BJ (cell line): ENCODE results near the gene TSHZ2. TPM values are rescaled to one million over a fixed set of nuclear protein-coding genes. Genes with fewer than 3 reads are reported as not detected.
"Not testable (repeated sequence)": the region's sequence is repeated elsewhere in the genome, so short reads cannot be mapped to it uniquely, and the experiment has no call there.

Experiments
- CTCF ChIA-PET: fragments of 350-600 bp; formaldehyde crosslinking; extraction: SDS; loops from one replicate; lab custom pipeline; 2021; ENCODE audit warnings: antibody characterized with exemption, inconsistent platforms; lab: Yijun Ruan, JAX
- POLR2A ChIA-PET: fragments of 300-600 bp; sonication (Branson Sonifier 250); formaldehyde crosslinking; extraction: SDS; loops from one replicate; lab custom pipeline; 2021; ENCODE audit warnings: antibody characterized with exemption; lab: Charles Lee
- DNase-seq: peaks from one replicate; pipeline ENCODE4 v3.0.0-alpha.2; 2011; ENCODE audit warnings: low read depth
- H3K27me3 ChIP-seq: 2 replicates; pipeline ENCODE4 v1.6.0; 2011; ENCODE audit warnings: low read length; ENCODE audit not compliant: control insufficient read depth, insufficient read depth
- H3K36me3 ChIP-seq: 2 replicates; pipeline ENCODE4 v1.5.1; 2011; ENCODE audit warnings: low read length; ENCODE audit not compliant: control insufficient read depth, insufficient read depth
- H3K4me3 ChIP-seq: 2 replicates; pipeline ENCODE4 v1.5.1; 2011; ENCODE audit warnings: low read depth, mild to moderate bottlenecking, control low read depth, low read length
- polyA plus RNA-seq: library from polyadenylated mRNA; depleted of rRNA; stranded (reverse); fragments of >200 nt; gene quantifications from 2 replicates; pipeline ENCODE4 v1.2.3, GENCODE V29; 2011
- TF ChIP-seq, protein P1 (sequence below): IDR thresholded peaks from 2 replicates; pipeline ENCODE4 v1.5.1; 2011; ENCODE audit warnings: low read depth, mild to moderate bottlenecking, control low read depth, inconsistent platforms, low read length, moderate library complexity; ENCODE audit not compliant: insufficient read depth

Gene TSHZ2
- polyA plus RNA-seq, 1 experiment, result not detected

DNA sequence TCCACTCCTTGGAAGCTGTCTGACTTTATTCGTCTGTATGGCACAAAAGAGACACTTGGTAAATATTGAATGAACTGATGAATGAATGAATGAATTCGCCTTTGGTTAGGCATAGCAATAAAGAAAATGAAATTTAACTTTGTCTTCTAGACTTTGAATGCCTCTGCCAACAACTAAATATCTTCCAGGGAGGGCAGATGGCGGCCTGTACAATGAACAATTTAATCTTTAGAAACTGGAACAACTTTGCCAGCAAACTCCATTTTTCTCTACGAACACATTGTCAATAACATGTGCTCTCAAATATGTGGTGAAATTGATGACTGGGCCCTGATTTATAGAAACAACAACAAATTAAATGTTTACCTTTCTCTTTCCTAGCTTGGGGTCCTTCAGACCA, 480.9 kb downstream of the TSHZ2 start:
- TF ChIP-seq, protein P1, sequence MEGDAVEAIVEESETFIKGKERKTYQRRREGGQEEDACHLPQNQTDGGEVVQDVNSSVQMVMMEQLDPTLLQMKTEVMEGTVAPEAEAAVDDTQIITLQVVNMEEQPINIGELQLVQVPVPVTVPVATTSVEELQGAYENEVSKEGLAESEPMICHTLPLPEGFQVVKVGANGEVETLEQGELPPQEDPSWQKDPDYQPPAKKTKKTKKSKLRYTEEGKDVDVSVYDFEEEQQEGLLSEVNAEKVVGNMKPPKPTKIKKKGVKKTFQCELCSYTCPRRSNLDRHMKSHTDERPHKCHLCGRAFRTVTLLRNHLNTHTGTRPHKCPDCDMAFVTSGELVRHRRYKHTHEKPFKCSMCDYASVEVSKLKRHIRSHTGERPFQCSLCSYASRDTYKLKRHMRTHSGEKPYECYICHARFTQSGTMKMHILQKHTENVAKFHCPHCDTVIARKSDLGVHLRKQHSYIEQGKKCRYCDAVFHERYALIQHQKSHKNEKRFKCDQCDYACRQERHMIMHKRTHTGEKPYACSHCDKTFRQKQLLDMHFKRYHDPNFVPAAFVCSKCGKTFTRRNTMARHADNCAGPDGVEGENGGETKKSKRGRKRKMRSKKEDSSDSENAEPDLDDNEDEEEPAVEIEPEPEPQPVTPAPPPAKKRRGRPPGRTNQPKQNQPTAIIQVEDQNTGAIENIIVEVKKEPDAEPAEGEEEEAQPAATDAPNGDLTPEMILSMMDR, result no peak
- CTCF ChIA-PET, result no interaction called here
- POLR2A ChIA-PET, result no interaction called here

DNA sequence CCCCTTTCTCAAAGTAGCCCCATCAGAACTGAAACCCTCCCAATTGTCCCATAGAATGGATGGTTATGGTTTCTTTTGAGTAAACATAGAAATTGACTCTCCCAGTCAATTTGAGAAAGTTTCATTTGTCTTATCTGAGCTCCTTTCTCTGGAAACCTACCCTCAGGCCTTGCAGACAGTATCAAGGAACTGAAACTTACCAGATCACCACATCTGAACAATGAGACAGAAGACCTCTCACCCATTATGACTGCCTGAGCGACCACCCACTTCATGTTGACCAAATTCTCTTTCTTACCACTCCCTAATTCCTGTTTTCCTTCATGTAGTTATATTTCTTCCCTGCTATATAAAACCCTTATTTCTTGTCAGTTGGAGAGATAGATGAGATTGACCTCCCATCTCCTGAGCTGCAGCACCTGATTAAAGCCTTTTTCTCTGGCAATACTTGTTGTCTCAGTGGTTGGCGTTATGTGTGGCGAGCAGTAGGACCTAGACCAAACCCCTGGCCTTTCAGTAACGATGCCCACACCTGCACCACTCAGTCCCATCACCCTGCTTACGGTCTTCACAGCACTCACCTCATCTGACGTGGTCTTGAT, 482.6 kb downstream of the TSHZ2 start:
- DNase-seq, result no peak
- Histone ChIP-seq H3K27me3 (no peaks in the 10 kb centered on the region), H3K36me3 (no peaks in the 10 kb centered on the region), H3K4me3 (no peak overlapping the region)
- TF ChIP-seq, protein P1, result no peak
- ChIA-PET CTCF (no interaction called here), POLR2A (no interaction called here)

More for the DNA sequence above, 480.9 kb downstream of the TSHZ2 start:
- Histone ChIP-seq H3K27me3 (no peaks in the 10 kb centered on the region), H3K4me3 (no peak overlapping the region), H3K36me3 (no peaks in the 10 kb centered on the region)
- no peak for DNase-seq

DNA sequence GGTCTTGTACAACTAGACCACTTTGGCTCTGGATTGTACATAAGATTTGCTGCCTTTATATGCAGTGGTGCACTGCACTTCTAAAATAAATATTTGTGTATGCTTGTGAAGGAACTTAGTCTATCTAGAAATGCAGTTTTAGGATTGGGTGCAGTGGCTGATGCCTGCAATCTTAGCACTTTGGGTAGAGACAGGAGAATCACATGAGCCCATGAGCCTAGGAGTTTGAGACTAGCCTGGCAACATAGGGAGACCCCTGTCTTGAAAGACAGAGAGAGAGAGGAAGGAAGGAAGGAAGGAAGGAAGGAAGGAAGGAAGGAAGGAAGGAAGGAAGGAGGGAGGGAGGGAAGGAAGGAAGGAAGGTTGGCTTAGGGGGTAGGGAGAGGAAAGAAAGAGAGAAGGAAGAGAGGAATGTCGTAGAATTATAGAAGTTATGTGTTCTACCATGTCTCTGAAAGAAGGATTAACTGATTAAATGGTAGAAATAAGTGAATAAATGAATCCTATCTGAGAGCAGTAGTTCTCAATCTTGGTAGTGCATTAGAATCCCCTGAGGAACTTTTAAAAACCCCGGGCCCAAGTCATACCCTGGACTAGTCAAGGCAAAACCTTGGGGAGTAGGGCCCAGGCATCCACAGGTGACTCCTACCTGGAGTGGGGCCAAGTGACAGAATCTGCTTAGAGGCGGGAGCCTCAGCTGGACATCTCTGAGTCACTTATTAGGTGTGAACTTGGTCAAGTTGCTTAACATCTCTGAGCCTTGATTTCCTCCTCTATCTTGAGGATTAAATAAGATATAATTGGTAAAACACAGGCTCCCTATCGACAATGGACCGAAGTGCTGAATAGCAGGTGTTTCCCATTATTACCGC, 491.2 kb downstream of the TSHZ2 start:
- H3K27me3 ChIP-seq, result no peaks in the 10 kb centered on the region
- no peak overlapping the region for H3K4me3 ChIP-seq
- ChIA-PET CTCF (interaction anchor here (0.6 kb wide), 1 partner anchor 30 kb away, joined by 4 read pairs; no protein-coding TSS in a partner anchor), POLR2A (no interaction called here)
- H3K36me3 ChIP-seq, result no peaks in the 10 kb centered on the region
- TF ChIP-seq, protein P1, result no peak
- no peak for DNase-seq

DNA sequence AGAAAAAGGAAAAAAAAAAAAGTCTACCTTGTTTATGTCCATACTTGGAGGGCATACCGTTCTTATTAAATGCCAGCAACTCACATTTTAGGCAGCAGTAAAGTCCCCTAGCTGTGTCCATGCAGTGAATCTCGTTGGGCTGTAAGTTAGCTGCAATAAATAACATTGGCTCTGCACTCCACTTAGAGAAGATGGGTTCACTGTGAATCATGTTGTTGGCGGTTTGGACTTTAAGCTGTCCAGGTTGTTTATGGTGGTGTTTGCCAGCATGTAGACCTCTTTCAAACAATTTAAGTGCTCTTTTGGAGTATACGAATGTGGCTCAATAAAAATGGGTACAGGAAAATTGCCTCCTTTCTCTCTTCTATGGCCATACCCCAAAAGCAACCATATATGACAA, 494.1 kb downstream of the TSHZ2 start:
- CTCF ChIA-PET, result no interaction called here

DNA sequence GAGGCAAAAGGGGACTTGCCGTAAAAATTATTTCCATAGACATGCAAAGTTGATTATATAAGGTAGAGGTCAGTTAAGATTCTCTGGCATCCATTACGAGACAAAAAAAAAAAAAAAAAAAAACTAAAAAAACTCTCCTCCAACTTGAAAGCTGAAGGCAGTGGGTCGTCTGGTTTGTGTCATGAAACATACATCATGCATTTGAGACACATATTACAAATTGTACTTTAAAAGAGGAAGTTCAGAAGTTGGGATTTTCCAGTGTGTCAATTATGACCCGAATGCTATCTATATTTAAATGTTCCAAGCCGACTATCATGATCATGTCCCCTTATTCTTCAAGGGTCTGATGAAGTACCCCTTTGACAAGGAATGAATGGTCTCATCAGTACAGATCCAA, 496.4 kb downstream of the TSHZ2 start:
- H3K36me3 ChIP-seq, result no peaks in the 10 kb centered on the region
- no peaks in the 10 kb centered on the region for H3K27me3 ChIP-seq
- no peak overlapping the region for H3K4me3 ChIP-seq
- TF ChIP-seq, protein P1, result no peak
- no peak for DNase-seq
- ChIA-PET POLR2A (no interaction called here), CTCF (no interaction called here)

More for the DNA sequence above, 494.1 kb downstream of the TSHZ2 start:
- H3K4me3 ChIP-seq, result no peak overlapping the region
- H3K36me3 ChIP-seq, result no peaks in the 10 kb centered on the region
- POLR2A ChIA-PET, result no interaction called here
- DNase-seq, result no peak
- TF ChIP-seq, protein P1, result no peak
- H3K27me3 ChIP-seq, result no peaks in the 10 kb centered on the region

DNA sequence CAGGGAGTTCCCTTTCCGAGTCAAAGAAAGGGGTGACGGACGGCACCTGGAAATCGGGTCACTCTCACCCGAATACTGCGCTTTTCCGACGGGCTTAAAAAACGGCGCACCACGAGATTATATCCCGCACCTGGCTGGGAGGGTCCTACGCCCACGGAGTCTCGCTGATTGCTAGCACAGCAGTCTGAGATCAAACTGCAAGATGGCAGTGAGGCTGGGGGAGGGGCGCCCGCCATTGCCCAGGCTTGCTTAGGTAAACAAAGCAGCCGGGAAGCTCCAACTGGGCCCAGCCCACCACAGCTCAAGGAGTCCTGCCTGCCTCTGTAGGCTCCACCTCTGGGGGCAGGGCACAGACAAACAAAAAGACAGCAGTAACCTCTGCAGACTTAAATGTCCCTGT, 500.7 kb downstream of the TSHZ2 start:
- POLR2A ChIA-PET, DNase-seq, H3K27me3 ChIP-seq, H3K36me3 ChIP-seq, H3K4me3 ChIP-seq, CTCF ChIA-PET: not testable (repeated sequence)
